Islet of Langerhans (tissue), 1 donor: ENCODE measurements around the gene RNFT2.
"Not testable (repeated sequence)": the region's sequence is repeated elsewhere in the genome, so short reads cannot be mapped to it uniquely, and the experiment has no call there.

Experiments
- FAIRE-seq: peaks from one replicate; lab custom pipeline; 2011; peaks lifted over from hg19 to GRCh38; lab: Jason Lieb, UNC

The RNFT2 gene

DNA sequence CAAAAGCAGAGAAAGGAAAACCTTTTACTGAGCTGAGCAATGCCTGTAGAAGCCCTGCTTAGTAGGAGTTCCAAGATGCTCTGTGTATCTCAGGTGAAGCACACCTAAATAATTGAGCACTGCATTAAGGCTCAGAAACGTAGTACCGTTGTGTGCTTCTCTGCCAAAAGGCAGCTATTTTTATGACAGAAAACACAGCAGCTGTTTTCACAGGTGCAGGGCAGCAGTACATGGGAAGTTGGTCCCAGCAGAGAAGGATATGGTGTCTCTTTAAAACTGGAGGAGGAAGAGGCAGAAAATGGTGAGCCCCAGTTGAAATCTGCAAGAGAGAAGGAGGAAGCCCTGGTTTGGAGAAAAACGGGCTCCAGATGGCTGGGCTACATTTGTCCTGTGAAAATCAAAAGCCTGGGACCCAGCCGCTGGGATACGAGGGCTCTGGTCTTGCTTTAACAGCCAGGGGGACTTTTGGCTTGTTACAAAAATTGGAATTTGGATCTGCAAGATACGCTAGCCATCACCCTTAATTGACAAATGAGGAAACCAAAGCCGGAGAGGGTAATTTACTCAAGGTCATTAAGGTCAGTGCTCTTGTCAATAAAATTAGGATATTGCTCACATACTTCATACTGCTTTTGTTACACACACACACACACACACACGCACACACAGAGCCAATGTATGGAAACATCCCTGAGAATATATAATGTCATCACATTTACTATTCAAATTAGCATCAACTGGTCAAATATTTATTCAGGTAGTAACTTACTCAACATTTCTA, 27.6 kb upstream of the RNFT2 start:
- no peak for FAIRE-seq

GRCh38 chr12:116712458-116713303, 25.4 kb upstream of the RNFT2 start:
- no peak for FAIRE-seq

- no peak for FAIRE-seq
Observed at GRCh38 chr12:116713527-116713926, 24.6 kb upstream of the RNFT2 start.

DNA sequence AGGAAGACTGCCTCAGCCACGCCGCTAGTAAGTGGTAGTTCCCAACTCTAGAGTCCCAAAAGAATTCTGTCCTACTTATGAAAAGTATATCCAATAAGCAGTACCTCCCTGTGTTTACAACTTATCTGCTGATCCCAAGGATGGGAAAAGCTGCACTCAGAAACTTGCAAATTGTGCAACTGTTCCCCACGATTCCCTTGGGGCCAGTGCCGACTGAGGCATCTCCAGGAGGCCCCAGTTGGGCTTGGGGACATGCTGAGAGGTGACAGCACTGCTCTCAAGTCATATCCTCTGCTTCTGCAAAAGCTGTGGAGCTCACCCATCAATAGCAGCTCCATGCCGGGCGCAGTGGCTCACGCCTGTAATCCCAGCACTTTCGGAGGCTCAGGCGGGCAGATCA, 23.9 kb upstream of the RNFT2 start:
- no peak for FAIRE-seq

- FAIRE-seq, result no peak
Observed at GRCh38 chr12:116717466-116718437, 20.4 kb upstream of the RNFT2 start.

GRCh38 chr12:116718655-116719454, 19.3 kb upstream of the RNFT2 start:
- FAIRE-seq, result peak; percentile 68

GRCh38 chr12:116719731-116720528, 18.2 kb upstream of the RNFT2 start:
- FAIRE-seq, result no peak

- FAIRE-seq, result no peak
Observed at GRCh38 chr12:116722245-116722644, 15.9 kb upstream of the RNFT2 start.

- no peak for FAIRE-seq
Observed at GRCh38 chr12:116726694-116727093, 11.4 kb upstream of the RNFT2 start.

DNA sequence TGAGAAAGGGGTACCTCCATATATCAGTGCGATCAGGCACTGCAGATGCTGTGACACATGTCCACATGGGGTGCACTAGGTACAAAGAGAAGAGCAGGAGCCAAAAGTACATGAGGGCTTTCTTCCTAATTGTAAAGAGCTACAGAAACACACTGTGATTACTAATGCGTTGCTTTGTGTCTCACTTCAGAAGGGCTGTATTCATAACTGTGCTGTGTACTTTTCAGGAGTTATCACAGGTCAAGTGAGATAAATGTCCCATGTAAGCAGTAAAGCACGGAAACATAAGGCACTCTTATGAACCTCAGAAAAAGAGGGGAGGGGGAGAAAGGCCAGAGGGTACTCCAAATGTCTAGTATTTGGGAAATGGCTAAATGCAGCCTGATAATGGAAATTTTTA, 10.9 kb upstream of the RNFT2 start:
- no peak for FAIRE-seq

- FAIRE-seq, result no peak
Observed at GRCh38 chr12:116727891-116728290, 10.2 kb upstream of the RNFT2 start.

DNA sequence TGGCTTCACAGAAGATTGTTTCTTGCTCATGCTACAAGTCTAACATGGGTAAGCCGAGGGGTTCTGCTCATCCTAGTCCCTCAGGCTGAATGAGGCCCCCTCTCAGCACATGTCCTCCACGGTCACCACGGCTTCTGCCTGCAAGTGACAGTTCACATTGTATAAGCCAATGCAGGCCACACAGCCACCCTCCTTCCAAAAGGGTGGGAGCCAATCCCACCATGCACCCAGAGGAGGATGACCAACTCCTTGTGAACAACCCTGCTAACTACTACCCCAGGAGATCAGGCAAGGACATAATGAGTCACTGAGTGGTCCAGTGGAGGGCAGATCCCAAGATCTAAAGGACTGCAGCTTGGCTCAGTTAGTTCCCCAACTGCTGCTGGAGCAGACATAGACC, 6.3 kb upstream of the RNFT2 start:
- FAIRE-seq, result no peak

DNA sequence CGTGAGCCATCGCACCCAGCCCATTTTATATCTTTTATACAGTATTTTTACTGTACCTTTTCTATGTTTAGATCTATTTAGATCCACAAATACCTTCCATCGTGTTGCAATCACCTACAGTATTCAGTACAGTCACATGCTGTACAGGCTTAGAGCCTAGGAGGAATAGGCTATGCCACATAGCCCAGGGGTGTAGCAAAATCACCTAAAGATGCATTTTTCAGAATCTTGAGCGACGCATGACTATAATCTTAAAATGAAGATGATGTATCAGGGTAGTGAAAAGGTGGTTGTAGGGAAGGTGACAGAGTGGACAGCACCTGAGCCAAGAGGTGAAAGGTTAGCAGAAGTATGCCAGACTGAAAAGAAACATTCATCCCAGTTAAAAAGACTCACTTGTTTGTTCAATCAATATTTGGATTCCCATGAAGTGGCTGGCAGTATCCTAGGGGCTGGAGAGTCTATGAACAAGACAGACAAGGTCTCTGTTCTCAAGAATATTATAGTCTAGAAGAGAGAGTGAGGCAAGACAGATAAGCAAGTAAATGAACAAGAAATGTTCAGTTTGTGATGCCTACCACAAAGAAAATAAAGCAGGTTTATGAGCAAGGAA, 3.9 kb upstream of the RNFT2 start:
- FAIRE-seq, result no peak

DNA sequence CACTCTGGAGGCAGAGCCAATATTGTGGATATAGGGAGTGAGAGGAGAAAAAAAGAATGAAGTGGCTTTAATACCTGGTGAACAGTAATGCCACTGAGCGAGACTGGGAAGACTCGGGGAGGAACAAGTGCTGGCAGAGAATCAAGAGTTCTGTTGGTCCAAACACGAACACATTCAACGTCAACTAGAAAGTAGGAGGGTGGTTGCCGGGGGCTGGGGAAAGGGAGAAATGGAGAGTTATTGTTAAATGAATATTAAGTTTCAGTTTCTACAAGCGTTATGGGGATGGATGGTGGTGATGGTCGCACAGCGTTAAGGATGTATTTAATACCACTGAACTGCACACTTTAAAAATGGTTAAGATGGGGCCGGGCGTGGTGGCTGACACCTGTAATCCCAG, 3.0 kb upstream of the RNFT2 start:
- no peak for FAIRE-seq

- FAIRE-seq, result no peak
Observed at GRCh38 chr12:116735951-116736599, 2.0 kb upstream of the RNFT2 start.

DNA sequence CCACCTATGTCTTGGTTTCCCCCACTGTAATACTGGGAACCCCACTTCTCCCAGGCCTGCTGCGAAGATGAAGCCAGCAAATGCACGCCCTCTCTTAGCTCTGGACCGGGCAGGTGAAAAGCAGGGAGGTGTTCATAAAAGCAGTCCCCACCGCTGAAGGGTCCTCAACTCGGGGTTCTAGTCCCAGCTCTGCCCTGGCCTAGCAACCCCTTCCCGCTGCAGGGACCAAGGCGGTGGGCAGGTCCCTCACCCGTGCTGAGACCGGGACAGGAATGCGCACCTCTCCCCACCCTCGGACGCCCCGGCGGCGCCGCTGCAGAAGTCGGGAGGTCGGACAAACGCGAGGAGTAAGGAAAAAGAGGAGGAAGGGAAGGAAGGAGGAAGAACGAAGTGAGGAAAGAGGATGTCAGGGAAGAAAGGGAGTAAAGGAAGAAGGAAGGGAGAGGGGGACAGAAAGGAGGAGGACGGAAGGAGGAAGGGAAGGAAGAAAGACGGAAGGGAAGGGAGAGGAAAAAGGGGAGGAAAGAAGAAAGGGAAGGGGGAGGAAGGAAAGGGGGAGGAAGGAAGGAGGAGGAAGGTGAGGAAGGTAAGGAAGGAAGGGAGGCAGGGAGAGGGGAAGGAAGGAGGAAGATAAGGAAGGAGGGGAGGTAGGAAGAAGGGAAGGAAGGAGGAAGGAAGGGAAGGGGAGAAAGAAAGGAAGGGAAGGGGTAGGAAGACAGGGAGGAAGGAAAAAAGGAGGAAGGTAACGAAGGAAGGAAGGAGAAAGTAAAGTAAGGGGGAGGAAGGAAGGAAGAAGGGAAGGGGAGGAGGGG, 947 bp upstream of the RNFT2 start:
- no peak for FAIRE-seq

GRCh38 chr12:116739381-116739887, 1.3 kb downstream of the RNFT2 start:
- FAIRE-seq, result no peak

DNA sequence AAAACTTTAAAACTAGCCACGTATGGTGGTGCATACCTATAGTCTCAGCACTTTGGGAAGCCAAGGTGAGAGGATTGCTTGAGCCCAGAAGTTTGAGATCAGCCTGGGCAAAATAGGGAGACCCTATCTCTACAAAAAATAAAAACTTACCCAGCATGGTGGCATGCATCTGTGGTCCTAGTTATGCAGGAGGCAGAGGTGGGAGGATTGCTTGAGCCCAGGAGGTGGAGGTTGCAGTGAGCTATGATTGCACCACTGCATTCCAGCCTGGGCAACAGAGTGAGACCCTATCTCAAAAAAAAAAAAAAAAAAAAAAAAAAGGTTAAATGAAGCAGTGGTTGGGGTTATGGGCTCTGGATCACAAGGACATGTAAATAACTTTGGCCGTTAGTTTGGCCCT, 4.7 kb downstream of the RNFT2 start:
- not testable (repeated sequence) for FAIRE-seq

GRCh38 chr12:116744766-116745165, 6.7 kb downstream of the RNFT2 start:
- FAIRE-seq, result no peak
